ENCODE results near the gene PCBP3.

PCBP3 gene

DNA sequence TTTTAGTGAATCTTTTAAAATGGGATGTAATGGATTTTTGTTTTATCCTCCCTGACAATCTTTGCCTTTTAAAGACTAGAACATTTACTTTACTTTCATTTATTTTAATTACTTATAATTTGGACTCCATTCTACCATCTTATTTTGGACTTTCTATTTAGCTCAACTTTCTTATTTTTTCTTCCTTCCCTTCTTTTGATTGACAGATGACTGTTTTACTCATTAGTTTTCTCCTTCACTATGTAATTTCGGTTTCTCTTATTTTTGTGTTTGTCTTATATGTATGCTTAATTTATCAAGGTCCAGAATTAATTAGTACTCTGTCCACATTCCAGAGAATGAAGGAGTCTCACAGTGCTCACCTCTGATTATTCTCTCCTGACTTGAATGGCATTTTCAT, 109.9 kb downstream of the PCBP3 start:
- no peak for DNase-seq (ENCODE audit: low read depth)

DNA sequence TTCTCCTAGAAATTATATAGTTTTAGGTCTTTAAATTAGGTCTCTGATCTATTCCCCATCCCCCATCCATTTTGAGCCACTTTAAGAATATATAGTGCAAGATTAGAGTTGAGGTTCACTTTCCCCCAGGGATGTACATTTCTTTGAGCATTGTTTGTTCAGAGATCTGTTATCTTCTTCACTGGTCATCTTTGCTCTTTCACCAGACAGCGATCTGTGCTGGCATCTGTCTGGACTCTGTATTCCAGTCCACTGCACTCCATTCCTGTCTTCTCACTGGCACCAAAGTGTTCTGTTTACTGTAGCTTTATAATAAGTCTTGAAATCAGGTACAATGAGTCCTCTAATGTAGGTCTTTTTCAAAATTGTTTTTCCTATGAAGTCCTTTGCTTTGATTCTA, 112.5 kb downstream of the PCBP3 start:
- no peak for DNase-seq (ENCODE audit: low read depth)

DNA sequence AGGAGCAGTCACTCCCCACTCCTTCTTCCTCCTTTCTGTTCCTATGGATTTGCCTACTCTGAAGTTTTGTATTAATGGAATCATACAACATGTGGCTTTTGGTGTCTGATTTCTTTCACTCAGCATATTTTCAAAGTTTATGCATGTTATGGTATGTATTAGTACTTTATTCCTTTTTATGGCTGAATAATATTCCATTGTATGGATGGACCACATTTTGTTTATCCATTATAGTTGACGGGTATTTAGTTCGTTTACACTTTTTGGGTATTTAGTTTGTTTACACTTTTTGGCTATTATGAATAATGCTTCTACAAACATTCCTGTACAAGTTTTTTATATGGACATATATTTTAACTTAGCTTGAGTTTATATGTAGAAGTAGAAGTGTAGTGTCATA, 113.1 kb downstream of the PCBP3 start:
- DNase-seq (ENCODE audit: low read depth): no peak

DNA sequence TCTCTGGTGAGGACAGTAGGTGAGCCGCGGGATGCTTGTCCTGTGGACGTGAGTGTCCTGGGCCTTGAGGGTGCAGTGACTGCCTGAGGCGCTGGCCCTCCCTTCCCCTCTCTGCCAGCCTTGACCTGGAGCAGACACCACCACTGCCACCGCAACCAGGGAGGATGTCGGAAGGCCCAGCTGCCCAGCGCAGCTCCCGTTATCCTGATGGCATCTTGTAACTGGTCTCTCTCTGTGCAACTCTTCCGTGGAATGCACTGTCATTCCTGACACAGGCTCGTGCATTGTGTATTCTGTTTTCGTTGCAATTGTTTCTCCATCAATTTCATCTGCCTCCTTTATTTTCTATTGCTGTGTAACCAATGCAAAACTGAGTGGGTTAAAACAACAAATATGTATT, 118.2 kb downstream of the PCBP3 start:
- DNase-seq (ENCODE audit: low read depth): no peak

DNA sequence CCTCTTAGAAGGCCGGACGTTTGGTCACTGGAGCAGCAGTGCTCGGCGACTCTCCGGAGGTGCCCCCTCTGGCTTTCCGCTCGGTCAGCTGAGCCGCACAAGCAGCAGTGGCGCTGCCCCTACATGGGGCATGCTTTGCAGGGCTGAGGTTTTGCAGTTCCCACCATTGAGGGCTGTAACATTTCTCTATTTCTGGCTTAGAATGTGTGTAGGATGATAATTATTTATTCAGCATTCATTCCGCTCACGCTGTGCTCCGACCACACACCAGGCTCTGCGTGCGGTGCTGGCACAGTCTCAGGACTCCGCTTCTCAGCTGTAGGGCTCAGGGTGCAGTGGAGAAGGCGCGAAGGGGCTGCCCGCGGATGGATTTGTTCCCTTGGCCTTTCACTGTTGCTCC, 119.5 kb downstream of the PCBP3 start:
- DNase-seq (ENCODE audit: low read depth): no peak

DNA sequence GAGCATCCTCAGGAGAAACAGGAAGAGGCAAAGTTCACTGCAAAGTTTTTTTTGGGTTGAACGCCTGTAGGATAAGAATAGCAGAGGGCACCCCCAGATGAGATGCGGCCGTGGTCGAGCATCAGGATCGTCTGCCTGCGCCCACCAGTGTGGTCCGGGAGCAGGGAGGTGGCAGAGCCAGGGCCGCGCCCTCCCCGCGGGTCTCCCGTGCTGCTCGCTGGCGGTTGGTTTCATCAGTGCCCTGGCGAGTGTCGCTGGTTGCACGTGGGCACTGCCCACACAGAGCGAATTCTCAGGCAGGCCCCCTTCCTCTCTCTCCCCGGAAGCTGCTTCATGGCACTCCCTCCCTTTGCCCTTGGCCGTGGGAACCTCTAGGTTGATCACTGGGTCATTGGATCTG, 120.0 kb downstream of the PCBP3 start:
- no peak for DNase-seq (ENCODE audit: low read depth)

DNA sequence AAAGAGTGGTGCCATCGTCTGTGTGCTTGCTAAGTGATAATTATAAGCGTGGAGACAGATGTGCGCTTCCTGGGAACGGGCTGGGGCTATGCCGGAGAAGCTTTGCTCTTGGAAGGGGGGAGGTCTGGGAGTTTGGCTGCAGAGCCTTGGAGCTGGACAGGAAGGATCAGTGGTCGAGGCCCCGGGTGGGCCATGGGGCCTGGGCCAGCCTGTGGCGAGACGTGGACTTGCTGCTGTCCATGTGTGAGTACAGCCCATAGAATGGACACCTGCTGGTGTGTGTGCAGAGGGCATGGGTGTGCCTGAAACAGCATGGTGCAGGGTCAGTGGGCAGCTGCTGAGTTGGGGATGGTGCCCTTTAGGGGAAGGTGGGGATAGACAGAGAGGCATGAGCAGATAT, 121.3 kb downstream of the PCBP3 start:
- no peak for DNase-seq (ENCODE audit: low read depth)

DNA sequence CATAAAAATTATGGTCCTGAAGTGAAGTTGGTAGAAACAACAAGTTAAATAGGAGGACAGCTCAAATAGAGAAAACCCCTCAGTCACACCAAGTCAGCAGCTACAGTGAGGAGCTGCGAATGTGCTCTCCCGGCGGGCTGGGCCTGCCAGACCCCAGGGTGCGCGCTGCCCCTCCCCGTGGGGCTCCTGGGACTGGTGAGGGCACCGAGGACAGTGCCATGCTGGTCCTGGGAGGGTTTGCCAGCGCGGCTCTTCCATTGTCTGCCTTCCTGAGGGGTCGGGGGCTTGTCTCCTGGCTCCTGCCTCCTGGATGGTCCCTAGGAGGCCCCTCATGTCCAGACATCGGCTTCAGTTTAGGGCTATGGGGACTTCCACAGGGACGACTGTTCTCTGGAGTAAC, 121.8 kb downstream of the PCBP3 start:
- DNase-seq (ENCODE audit: low read depth): no peak

DNA sequence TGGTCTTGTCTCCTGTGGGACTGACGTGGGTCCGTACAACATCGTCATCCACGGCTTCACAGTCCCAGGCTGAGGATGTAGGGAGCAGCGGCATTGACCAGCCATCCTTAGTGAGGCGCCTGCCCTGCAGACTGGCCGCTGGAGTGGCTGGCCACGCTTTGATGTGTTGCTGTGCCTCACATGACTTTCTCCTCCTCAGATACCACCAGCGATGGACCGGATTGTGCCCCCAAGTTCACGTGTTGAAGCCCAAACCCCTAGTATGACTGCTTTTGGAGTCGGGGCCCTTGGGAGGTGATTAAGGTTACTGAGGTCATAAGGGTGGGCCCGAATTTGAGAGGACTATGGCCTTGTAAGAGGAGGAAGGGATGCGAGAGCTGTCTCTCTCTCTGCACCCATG, 122.5 kb downstream of the PCBP3 start:
- DNase-seq (ENCODE audit: low read depth): no peak

DNA sequence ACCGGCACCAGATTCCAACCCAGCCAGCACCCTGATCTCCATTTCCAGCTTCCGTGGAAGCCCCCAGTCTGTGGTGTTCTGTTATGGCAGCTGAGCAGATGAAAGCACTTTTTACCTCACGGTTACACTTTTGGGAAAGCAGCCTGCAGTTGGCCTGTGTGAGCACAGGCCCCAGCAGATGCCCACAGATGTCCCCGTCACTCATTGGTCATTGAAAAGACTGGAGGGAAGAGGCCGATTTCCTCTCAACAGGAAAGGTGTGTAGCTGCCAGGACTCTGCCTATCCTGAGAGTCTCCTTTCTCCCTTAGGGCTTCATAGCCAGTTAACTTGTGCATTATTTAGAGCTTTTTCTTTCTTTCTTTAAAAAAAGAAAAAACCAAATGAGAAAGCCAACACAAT, 123.0 kb downstream of the PCBP3 start:
- DNase-seq (ENCODE audit: low read depth): no peak

DNA sequence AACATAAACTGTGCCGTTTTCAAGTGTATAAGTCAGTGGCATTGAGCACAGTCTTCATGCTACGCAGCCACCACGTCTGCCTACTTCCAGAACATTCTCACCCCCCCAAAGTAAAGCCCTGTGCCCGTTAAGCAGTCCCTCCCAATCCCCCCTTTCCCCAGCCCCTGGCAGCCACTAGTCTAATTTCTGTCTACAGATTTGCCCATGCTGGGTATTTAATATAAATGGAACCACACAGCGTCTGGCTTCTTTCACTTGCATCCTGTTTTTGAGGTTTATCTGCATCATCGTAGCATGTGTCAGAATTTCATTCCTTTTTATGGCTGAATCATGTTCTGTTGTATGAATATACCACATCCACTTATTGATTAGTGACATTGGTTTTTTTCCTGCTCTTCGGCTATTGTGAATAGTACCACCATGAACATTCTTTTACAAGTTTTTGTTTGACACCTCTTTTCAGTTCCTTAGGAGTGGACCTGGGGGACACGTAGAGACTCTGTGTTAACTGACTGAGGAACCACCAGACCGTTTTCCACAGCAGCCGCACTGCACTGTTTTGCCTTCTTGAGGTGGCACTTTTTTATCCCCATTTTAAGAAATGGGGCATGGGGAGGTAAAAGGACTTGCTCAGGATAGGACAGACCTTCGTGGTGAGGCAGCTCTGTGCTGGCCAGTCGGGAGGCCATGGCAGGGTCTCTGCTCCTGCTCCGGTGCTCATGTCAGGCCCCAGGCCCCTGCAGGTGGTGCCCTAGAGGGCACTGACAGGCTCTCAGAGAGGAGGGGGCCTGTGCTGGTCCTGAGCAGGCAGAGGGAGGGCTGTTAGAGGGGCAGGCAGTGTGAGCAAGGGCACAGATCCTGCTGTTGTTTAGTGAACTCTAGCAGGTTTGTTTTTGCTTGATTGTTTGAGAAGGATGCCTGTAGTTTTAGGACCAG, 123.8 kb downstream of the PCBP3 start:
- no peak for DNase-seq (ENCODE audit: low read depth)

DNA sequence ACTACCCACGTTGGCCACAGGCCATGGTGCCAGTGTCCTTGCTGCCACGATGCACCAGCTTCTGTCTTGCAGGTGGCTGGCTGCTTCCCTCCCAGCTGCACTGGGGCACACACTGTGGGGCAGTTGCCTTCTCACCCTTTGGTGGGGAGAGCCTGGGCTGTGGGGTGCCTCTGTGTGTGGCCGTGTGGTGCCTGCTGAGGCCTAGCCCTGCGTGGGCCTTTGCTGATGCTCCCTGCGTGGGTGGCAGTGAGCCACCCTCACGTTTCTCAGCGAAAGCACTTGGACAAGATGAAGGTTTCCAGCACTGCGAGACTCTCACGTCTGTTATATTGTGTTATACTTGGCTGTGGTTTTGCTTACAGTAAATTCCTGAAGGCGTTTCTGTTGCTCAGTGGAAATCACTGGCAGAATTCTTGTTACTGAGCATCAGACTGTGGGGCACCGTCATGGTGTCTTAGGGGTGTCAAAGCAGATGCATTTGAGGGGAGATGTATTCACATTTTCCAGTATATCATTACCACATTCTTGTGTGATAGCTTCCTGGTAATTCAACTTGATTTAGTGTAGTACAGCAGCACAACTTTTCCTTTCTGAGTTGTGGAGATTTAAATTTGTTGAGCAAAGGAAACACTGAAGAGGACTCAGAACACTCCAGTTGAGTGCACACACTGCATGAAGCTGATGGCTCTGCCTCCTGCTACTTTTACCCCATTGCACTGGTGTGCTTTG, 124.7 kb downstream of the PCBP3 start:
- no peak for DNase-seq (ENCODE audit: low read depth)

DNA sequence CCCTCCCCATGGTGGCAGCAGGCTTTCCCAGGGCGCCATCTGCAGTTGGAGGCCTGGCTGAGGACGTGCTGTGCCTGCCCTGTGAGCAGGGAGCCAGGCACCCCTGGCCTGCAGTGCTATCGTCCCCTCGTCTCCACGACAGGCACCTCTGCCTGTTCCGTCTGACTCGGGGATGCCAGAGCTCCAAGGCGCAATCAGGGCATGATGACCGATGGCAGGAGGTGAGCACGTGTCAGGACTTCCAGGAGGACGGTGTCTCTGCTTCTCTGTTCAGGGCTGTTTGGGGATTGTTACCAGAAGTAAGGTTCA, 125.2 kb downstream of the PCBP3 start:
- DNase-seq (ENCODE audit: low read depth): no peak

DNA sequence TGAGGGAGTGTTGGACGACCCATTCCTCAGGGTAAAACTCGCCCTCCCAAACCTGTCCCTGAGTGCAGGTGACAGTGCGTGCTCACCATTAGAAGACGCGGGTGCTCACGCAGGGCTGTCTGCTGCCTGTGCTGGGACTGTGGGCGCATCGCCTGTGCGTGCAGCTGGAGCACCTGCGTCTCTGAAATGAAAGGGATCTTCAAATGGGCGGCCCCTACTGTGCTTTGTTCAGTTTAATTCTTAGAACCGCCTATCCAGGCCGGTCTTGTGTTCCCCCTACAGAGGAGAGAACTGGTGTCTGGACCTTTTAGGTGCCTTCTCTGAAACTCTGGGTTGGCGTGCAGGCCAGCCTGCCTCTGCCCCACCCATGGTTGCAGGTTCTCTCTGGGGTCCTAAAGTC, 125.8 kb downstream of the PCBP3 start:
- DNase-seq (ENCODE audit: low read depth): no peak

DNA sequence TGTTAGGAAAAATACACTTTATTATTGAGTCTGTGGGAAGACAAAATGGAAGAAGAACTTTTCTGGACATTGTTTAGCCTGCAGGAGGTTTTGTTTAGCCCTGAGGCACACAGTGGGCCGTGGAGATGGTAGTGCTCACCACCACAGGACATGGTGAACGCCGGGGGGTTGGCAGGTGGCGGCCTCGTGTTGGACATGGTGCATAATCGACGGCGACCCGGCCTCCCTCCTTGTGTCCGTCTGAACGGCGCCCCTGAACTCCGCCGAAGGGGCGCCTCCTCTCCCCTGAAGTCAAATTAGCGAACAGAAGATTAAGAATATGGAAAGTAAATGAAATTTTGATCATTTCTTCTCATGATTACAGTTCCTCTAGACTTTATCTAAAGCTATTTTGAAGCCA, 126.4 kb downstream of the PCBP3 start:
- no peak for DNase-seq (ENCODE audit: low read depth)

DNA sequence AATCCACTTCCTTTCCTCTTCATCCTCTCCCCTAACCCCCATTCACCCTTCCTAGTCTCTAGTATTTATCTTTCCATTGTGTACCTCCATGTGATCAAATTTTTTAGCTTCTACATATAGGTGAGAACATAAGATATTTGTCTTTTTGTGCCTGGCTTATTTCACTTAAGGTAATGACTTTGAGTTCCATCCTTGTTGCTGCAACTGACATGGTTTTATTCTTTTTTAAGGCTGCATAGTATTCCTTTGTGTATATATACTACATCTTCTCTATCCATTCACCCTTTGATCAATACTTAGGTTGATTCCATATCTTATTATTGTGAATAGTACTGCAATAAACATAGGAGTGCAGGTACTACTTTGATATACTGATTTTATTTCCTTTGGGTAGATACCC, 128.7 kb downstream of the PCBP3 start:
- DNase-seq (ENCODE audit: low read depth): no peak

DNA sequence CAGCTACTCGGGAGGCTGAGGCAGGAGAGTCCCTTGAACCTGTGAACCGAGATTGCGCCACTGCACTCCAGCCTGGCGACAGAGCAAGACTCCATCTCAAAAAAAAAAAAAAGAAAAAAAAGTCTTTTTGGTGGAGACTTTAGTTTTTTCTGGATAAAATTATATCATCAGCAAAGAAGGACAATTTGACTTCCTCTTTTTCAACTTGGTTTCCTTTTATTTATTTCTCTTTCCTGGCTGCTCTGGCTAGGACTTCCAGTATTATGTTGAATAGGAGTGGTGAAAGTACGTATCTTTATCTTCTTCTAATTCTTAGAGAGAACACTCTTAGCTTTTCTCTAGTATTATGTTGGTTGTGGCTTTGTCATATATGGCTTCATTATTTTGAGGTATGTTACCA, 130.8 kb downstream of the PCBP3 start:
- DNase-seq (ENCODE audit: low read depth): no peak

DNA sequence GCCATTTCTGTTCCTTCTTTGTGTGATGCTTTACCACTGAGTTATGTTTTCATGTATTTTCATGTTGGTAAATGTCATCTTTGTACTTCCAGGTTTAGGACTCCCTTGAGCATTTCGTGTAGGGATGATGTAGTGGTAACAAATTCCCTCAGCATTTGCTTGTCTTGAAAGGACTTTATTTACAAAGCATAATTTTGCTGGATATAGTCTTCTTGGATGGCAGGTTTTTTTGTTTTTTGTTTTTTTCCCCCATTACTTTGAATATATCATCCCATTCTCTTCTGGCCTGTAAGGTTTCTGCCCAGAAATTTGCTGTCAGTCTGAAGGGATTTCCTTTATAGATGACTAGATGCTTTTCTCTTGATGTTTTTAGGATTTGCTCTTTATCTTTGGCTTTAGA, 133.4 kb downstream of the PCBP3 start:
- DNase-seq (ENCODE audit: low read depth): no peak

DNA sequence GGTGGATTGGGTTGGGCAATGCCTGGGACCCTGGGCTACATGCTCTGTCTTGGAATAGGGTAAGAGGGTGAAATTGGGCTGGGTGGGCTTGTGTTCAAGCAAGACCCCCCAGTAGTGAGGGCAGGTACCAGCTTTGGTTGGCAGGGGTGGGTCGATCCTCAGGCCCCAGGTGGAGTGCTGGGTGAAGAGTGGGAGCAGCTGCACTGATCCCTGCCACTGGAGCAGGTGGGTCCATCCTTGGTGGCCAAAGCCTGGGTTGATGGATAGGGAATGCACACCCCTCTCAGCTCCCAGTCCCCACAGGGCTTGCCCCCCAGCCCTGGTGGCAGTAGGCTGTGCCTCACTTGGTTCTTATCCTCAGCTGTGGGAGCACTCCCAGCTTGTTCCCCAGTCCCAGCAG, 135.2 kb downstream of the PCBP3 start:
- no peak for DNase-seq (ENCODE audit: low read depth)

DNA sequence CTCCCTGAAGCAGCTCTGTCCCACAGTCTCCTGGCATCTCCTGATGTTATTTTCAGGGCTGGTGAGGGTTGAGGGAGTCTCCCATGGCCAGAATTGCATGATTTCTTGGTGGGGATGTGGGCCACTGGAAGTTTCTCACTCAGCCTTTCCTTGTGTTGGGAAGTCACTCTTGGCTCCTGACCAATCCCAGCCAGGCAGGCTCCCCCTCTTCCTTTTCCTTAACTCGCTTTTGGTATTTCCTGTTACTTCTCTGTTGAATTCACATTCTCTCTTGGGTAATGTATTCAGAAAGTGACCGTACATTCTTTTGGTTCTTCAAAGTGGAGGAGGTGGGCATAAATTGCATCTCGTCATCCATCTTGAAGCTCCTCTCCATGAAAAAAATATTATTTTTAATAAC, 135.7 kb downstream of the PCBP3 start:
- DNase-seq (ENCODE audit: low read depth): no peak

DNA sequence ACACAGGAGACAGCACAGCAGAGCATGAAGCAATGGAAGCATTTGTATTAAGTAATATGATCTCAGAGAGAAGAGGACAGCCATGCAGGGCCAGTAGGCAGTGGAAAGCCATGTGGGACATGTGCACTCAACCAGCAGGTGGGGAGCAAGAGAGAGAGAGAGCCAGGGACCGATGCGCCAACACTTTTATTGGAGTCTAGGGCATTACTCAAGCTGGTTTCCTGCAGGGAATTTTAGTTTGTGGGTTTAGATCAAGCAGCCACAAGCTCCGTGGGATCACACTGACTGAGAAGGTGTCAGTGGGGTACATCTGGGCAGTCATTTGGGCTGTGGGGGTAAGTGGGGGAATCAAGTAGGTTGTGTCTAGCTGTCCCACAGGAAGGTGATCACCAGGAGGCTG, 137.1 kb downstream of the PCBP3 start:
- no peak for DNase-seq (ENCODE audit: low read depth)

DNA sequence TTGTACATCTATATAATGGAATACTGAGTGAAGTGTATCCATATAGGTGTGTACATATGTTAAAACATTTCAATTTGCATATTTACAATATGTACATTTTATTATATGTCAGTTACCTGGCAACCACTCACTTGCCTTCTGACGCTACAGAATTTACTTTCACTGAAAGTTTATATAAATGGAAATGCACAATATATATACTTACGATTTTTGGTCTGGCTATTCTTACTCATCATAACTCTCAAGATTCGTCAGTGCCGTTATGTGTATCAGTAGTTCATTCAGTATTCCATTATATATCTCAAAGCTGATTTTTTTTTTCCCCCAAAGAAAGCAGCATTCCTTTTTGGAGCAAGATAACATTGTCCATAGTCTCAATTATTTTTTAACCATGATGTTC, 138.2 kb downstream of the PCBP3 start:
- DNase-seq (ENCODE audit: low read depth): no peak

DNA sequence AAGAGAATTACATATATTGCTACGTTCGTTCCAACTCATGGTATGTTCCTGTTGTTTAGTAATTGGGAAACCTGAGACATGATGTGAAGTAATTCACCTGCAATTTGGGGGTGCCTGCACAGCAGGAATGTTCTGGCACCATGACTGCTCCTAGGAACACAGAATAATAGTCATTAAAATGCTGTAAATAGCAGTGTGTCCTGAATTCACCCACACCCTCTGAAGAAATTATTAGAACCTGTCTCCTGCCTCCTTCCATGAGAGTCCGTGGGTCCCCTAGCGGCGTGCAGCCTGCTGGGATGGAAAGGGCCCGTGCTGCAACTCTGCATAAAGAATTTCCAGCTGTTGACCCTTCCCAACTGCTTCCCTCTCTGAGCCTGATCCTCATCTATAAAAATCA, 143.1 kb downstream of the PCBP3 start:
- DNase-seq (ENCODE audit: low read depth): no peak

DNA sequence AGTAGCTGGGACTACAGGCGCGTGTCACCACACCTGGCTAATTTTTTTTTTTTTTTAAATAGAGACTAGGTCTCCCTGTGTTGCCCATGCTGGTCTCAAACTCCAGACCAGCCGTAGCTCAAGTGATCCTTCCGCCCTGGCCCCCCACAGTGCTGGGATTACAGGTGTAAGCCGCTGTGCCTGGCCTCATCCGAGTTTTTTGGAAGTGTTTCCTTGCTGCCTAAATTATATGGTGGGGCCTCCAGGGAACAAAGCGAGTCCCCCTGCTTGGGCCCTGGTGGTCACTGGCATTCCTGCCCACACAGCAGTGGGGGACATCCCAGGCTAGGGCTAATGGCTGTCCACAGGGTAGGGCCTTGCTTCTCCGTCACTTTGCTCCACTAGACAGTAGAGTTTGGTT, 143.8 kb downstream of the PCBP3 start:
- DNase-seq (ENCODE audit: low read depth): no peak
